GM18873 (cell line): ENCODE measurements around the gene ZNF322.

ENCODE experiments used
- ATAC-seq: cut with Tn5 transposase; IDR thresholded peaks from one replicate; pipeline ENCODE4 v1.9.1; 2021; ENCODE audit warnings: mild to moderate bottlenecking, moderate library complexity, moderate number of reproducible peaks; ENCODE audit not compliant: unreplicated experiment, low FRiP score

Gene ZNF322

GRCh38 chr6:26593278-26594130 lies 66.0 kb downstream of the ZNF322 start:
- no peak for ATAC-seq

- no peak for ATAC-seq
These were observed 66.9 kb downstream of the ZNF322 start for GRCh38 chr6:26592649-26593048.

GRCh38 chr6:26588965-26589364 lies 70.6 kb downstream of the ZNF322 start:
- no peak for ATAC-seq
